Pons (tissue), 1 donor: ENCODE measurements around the gene CT45A2.
"Not testable (repeated sequence)": the region's sequence is repeated elsewhere in the genome, so short reads cannot be mapped to it uniquely, and the experiment has no call there.

Source experiments
- DNase-seq: peaks from one replicate; pipeline ENCODE4 v3.0.0-alpha.2; 2016; ENCODE audit warnings: low spot score

CT45A2 gene, protein sequence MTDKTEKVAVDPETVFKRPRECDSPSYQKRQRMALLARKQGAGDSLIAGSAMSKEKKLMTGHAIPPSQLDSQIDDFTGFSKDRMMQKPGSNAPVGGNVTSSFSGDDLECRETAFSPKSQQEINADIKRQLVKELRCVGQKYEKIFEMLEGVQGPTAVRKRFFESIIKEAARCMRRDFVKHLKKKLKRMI

GRCh38 chrX:135819912-135820311 is at the start of gene CT45A2:
TSS of gene CT45A2 (minus strand) at chrX:135820012. CDS start at chrX:135816265, 3,747 bp downstream.
- not testable (repeated sequence) for DNase-seq

DNA sequence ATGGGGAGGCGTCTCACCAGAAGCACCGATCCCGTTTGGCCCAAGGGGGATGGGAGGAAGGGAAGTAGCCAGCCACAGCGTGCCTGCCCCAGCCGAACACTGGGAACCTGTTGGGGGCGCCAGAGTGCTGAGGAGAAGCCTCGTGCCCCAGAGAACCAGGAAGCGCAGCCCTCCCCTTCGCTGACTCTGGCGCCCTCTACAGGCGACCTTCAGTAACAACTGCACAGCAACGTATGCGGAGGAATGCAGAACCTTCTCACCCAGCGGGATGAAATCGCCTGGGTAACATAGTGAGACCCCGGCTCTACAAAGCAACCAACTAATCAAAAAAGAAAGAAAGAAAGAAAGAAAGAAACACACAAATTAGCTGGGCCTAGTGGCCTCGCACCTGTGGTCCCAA is 34.6 kb upstream of the CT45A2 start, which contains the start of gene CT45A8:
CT45A8 (minus strand) TSS at position 101 of the 400 bp plus-strand sequence. CDS start 3,755 bp downstream, outside the sequence.
- DNase-seq, result not testable (repeated sequence)

GRCh38 chrX:135837180-135837579 is 17.4 kb upstream of the CT45A2 start, which contains the start of gene CT45A7:
TSS of gene CT45A7 (minus strand) at chrX:135837280. CDS start at chrX:135833533, 3,747 bp downstream.
- not testable (repeated sequence) for DNase-seq

DNA sequence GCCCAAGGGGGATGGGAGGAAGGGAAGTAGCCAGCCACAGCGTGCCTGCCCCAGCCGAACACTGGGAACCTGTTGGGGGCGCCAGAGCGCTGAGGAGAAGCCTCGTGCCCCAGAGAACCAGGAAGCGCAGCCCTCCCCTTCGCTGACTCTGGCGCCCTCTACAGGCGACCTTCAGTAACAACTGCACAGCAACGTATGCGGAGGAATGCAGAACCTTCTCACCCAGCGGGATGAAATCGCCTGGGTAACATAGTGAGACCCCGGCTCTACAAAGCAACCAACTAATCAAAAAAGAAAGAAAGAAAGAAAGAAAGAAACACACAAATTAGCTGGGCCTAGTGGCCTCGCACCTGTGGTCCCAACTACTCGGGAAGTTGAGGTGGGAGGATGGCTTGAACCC is 17.1 kb downstream of the CT45A2 start, which contains the start of gene CT45A6:
CT45A6 (minus strand) TSS at position 101 of the 400 bp plus-strand sequence. CDS start 3,794 bp downstream, outside the sequence.
- not testable (repeated sequence) for DNase-seq

DNA sequence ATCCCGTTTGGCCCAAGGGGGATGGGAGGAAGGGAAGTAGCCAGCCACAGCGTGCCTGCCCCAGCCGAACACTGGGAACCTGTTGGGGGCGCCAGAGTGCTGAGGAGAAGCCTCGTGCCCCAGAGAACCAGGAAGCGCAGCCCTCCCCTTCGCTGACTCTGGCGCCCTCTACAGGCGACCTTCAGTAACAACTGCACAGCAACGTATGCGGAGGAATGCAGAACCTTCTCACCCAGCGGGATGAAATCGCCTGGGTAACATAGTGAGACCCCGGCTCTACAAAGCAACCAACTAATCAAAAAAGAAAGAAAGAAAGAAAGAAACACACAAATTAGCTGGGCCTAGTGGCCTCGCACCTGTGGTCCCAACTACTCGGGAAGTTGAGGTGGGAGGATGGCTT is 34.4 kb downstream of the CT45A2 start, which contains the start of gene CT45A5:
CT45A5 (minus strand) TSS at position 101 of the 400 bp plus-strand sequence. CDS start 3,774 bp downstream, outside the sequence.
- not testable (repeated sequence) for DNase-seq

GRCh38 chrX:135768091-135768490 is 51.7 kb downstream of the CT45A2 start, which contains the start of gene CT45A3:
TSS of gene CT45A3 (minus strand) at chrX:135768191. CDS start at chrX:135764444, 3,747 bp downstream.
- DNase-seq, result not testable (repeated sequence)
